Fibroblast of pulmonary artery (primary cell): ENCODE measurements around the gene PRDM12.

Source experiments
- DNase-seq: peaks from one replicate; pipeline ENCODE4 v3.0.0-alpha.2; 2010; ENCODE audit warnings: low read depth
- H3K4me3 ChIP-seq: replicated peaks from 2 replicates; pipeline ENCODE4 v1.5.1; 2011; ENCODE audit warnings: low read depth, mild to moderate bottlenecking, control low read depth, low read length, moderate library complexity
- TF ChIP-seq, protein P1 (sequence below): IDR thresholded peaks from 2 replicates; pipeline ENCODE4 v1.5.1; 2011; ENCODE audit warnings: mild to moderate bottlenecking, control low read depth, low read length, inconsistent platforms; ENCODE audit errors: missing control alignments

PRDM12 gene

DNA sequence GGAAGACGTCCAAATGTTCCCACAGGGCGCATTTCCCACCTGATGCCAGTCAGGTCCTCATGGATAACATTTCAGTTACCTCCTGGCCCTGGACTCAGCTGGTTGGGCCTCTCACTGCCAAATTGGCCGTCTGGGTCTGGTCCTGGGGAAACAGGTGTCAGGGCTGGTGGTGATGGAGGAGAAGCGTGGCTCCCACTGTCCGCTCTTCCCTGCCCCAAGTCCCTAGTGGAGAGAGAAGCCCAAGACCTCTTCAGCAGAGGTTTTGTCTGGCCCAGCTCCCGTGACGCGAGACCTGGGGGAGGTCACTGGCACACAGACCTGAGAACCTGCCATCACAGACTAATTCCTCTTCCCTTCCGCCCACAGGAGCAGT is 27.8 kb upstream of the PRDM12 start:
- DNase-seq, result no peak
- TF ChIP-seq, protein P1, sequence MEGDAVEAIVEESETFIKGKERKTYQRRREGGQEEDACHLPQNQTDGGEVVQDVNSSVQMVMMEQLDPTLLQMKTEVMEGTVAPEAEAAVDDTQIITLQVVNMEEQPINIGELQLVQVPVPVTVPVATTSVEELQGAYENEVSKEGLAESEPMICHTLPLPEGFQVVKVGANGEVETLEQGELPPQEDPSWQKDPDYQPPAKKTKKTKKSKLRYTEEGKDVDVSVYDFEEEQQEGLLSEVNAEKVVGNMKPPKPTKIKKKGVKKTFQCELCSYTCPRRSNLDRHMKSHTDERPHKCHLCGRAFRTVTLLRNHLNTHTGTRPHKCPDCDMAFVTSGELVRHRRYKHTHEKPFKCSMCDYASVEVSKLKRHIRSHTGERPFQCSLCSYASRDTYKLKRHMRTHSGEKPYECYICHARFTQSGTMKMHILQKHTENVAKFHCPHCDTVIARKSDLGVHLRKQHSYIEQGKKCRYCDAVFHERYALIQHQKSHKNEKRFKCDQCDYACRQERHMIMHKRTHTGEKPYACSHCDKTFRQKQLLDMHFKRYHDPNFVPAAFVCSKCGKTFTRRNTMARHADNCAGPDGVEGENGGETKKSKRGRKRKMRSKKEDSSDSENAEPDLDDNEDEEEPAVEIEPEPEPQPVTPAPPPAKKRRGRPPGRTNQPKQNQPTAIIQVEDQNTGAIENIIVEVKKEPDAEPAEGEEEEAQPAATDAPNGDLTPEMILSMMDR, result no peak
- H3K4me3 ChIP-seq, result no peak overlapping the region

DNA sequence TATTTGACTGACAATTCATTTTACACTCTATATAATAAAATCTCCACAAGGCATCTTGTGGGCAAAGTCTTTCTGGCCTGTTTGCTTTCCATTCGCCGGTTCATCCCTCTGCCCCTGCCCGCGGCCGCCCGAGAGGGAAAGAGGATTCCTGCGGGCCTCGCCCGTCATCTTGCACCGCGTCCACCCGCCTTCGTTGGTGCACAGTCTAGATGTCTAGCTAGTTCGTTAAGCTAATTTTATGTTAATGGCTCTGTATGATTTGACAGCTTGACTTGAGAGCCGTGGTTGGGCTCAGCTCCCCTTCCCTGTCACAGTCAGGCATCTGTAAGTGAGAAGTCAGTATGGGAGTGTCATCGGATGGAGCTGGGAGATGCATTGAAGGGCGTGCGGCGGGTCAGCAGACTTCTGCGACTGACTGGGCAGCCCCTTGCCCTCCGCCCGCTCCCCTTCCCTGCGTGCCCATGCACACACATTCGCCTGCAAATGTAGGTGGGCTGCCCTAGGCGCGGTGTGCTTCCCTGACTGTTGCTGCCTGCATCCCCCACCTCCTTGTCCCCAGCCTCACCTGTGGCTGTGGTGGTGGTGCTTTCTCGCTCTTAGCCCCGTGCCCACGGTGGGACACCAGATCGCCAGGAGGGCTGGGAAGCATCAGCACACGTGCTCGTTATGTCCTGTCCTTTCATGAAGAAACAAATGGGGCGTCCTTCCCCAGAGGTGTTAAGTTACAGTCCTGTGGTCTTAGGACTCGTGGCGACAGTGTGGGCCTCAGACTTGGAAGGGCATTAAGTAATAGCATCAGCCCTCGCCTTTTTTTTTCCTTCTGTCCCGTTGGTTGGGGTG is 25.9 kb upstream of the PRDM12 start:
- H3K4me3 ChIP-seq, result no peak overlapping the region
- TF ChIP-seq, protein P1, result no peak
- no peak for DNase-seq

GRCh38 chr9:130639124-130639765 is 25.1 kb upstream of the PRDM12 start:
- no peak for DNase-seq
- no peak overlapping the region for H3K4me3 ChIP-seq
- TF ChIP-seq, protein P1, result no peak

- no peak overlapping the region for H3K4me3 ChIP-seq
- DNase-seq, result no peak
- TF ChIP-seq, protein P1, result no peak
Measured at GRCh38 chr9:130639866-130640555, 24.4 kb upstream of the PRDM12 start.

DNA sequence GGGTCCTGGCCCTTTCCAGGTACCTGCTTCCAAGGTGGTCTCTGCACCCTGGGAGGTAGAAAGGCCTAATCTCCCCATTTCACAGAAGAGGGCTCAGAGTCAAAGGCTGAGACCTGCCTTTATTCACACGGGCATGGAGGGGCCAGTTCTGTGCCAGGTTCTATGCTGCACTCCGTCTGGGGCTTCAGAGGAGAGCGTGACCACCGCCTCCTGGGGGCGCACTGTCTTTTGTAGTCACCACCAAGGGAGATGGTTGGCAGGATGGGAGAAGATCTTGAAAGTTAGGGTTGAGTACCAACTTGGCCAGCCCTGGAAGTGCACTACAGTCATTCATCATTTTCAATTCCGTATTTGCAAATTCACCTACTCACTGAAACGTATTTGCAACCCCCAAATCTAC is 23.7 kb upstream of the PRDM12 start:
- no peak for DNase-seq
- H3K4me3 ChIP-seq, result no peak overlapping the region
- TF ChIP-seq, protein P1, result no peak

DNA sequence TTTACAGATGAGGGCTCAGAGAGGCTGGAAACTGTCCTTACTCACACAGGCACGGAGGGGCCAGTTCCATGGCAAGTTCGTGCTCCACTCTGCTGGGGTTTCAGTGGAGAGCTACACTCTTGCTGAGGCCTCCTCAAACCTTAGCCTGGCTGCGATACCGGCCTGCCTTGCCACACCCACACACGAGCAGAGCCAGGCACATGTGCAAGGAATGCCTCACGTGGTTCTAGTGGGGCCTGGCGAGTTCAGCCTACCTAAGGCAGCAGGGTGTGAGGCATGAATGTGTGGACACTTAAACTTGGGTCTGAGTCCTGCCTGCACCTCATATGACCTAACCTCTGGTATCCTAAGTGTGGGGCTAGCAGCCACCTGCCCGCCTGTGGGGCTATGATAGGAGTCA is 21.5 kb upstream of the PRDM12 start:
- H3K4me3 ChIP-seq, result no peak overlapping the region
- TF ChIP-seq, protein P1, result no peak

More for the DNA sequence above, 21.5 kb upstream of the PRDM12 start:
- DNase-seq, result no peak
